Choroid plexus epithelial cell (primary cell): ENCODE data around the gene ZNHIT3.

Experiments
- DNase-seq: peaks from one replicate; pipeline ENCODE4 v3.0.0-alpha.2; 2010; ENCODE audit warnings: low read depth
- H3K4me3 ChIP-seq: 2 replicates; pipeline ENCODE4 v1.5.1; 2011; ENCODE audit warnings: low read depth, mild to moderate bottlenecking, control low read depth, low read length, moderate library complexity
- TF ChIP-seq, protein P1 (sequence below): conservative IDR thresholded peaks from 2 replicates; pipeline ENCODE4 v1.5.1; 2011; ENCODE audit warnings: low read depth, mild to moderate bottlenecking, control low read depth, inconsistent platforms, low read length, moderate library complexity

ZNHIT3 gene

DNA sequence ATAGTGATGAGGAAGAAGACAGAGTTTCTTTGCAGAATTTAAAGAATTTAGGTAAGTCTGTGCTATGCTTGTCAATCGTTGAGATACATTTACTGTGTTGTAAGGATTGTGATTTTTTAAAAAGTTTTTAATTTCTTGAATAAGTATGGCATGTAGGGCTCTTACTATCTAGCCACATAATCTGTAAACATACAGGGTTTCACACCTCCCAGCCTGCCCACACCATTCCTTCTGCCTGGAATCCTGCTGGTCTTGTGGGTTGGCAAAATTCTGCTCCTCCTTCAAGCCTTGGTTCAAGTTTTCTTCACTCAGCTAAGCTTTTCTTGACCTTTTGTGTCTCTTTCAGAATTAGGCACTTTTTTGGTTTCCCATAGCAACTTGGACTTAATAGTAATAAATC lies 7.5 kb downstream of the ZNHIT3 start:
- DNase-seq, result no peak
- TF ChIP-seq, protein P1, sequence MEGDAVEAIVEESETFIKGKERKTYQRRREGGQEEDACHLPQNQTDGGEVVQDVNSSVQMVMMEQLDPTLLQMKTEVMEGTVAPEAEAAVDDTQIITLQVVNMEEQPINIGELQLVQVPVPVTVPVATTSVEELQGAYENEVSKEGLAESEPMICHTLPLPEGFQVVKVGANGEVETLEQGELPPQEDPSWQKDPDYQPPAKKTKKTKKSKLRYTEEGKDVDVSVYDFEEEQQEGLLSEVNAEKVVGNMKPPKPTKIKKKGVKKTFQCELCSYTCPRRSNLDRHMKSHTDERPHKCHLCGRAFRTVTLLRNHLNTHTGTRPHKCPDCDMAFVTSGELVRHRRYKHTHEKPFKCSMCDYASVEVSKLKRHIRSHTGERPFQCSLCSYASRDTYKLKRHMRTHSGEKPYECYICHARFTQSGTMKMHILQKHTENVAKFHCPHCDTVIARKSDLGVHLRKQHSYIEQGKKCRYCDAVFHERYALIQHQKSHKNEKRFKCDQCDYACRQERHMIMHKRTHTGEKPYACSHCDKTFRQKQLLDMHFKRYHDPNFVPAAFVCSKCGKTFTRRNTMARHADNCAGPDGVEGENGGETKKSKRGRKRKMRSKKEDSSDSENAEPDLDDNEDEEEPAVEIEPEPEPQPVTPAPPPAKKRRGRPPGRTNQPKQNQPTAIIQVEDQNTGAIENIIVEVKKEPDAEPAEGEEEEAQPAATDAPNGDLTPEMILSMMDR, result no peak
- no peak overlapping the region for H3K4me3 ChIP-seq

DNA sequence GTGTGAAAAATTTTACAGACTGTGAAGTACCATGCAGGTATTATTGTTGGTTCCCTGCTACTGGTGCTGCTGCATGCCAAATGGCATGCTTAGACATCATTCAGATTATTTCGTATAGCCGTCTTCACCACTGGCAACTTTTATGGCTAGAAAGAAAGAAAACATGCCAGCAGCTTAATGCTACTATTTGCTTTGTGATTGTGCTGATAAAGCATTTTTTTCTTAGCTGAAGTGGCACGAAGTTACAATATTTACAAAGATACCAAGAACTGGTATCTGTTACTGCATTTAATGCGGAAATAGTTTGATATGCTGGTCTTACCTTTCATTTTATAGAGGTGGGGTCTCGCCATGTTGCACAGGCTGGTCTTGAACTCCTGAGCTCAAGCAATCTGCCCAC lies 8.2 kb downstream of the ZNHIT3 start:
- TF ChIP-seq, protein P1, result no peak
- H3K4me3 ChIP-seq, result no peak overlapping the region
- no peak for DNase-seq

DNA sequence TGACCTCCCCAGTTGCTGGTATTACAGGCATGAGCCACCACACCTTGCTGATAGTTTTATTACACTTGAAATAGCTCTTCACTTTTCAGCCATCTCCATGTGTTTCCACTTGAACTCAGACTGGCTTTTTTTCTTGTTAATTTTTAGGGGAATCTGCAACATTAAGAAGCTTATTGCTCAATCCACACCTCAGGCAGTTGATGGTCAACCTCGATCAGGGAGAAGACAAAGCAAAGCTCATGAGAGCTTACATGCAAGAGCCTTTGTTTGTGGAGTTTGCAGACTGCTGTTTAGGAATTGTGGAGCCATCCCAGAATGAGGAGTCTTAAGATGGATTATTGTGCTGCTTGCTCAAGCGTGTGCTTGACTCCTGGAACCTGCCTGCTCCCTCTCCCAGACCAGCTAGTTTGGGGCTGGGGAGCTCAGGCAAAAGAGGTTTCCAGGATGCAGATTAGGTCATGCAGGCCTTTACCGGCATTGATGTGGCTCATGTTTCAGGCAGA lies 8.6 kb downstream of the ZNHIT3 start:
- TF ChIP-seq, protein P1, result no peak
- DNase-seq, result no peak
- no peak overlapping the region for H3K4me3 ChIP-seq

DNA sequence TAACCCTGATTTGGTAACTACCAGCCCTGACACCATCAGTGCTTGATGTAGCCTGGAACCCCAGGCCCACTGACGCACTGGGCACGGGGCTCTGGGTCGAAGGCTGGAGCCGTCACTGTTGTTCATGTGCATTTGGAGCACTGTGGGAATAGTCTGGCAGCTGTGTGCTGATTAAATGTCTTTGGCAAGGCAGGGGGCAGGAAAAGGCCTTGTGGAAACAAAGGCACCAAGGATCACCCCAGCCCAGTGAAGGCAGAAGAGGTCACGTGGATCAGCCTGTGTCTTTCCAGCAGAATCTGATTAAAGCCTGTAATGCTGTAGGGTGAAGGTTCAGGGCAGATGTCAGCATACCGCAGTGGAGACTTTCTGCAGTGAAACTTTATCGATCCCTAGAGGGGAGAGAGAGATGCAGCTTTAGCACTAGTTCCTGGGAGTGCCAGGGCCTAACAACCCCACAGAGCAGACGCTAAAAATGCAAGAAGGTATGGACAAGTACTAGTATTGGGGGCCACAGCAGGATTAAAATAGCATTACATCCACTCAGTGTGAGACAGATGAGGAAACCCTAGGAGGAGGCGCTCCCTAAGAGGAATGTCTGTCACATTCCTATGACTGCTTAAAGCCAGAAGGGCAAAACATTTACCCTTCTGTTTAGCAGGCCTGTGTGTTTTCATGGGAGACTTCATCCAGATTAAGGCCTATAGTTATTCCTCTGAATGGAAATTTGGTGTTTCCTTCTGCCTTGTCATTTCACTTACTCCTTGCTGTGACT lies 9.7 kb downstream of the ZNHIT3 start:
- peak; percentile 76 for DNase-seq
- H3K4me3 ChIP-seq, result no peak overlapping the region
- TF ChIP-seq, protein P1, result no peak

DNA sequence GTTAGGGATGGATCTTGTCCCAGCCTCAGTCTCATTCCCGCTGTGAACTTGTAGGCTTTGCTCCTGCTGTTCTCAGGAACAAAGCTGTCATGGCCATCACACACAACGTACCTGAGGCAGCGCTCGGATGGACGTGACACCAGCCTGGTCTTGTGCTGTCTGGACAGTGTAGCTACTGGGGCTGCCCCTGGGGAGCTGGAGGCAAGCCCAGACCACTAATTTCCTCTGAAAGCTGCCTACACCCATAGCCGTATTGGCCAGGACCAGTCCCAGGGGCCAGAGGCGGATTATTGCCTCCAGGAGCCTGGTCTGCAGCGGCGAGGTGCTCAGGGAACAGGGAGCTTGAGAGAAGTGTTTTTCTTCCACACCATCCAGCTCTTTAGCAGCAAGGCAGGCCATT lies 11.7 kb downstream of the ZNHIT3 start:
- TF ChIP-seq, protein P1, result no peak
- H3K4me3 ChIP-seq, result no peak overlapping the region

DNA sequence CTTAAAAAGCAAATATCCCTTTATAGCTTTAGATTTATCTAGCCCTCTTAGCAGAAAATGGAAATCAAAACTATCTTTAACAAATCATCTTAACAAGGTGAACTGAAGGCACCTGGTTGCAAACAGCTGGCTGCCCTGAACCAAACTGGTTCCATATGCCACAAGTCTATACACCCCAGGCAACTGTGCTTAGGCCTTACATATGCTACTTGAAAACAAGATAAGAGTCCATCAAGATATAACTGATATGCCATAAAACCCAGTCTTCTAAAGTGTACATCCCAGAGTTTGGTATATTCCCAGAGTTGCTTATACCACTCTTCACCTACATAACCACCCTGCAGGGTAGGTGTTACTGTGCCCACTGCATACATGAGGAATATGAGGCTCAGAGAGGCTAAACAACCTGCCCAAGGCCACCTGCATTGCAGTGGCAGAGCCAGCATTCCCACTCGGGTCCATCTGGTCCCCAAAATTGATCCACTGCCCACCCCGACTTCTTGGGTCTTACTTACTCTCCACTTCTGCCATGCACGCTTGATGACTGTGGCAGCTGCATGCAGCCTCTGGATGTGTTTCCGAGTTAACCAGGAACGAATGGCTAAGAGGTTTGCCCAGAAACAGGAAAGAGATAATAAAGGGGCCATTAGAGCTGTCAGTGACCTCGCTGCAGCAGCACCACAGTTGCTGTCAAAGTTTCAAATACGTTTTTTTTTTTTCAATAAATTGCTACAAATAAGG lies 12.2 kb downstream of the ZNHIT3 start:
- no peak overlapping the region for H3K4me3 ChIP-seq
- no peak for DNase-seq
- TF ChIP-seq, protein P1, result no peak

More for the DNA sequence above, 11.7 kb downstream of the ZNHIT3 start:
- DNase-seq, result no peak
